IMR-90 (cell line): ENCODE data around the gene ITGAE. TPM values are rescaled to one million over a fixed set of nuclear protein-coding genes. Genes with fewer than 3 reads are reported as not detected.
"Not testable (repeated sequence)": the region's sequence is repeated elsewhere in the genome, so short reads cannot be mapped to it uniquely, and the experiment has no call there.

ENCODE experiments used
- ATAC-seq: fragments of 200-7000 bp; cut with Tn5 transposase; 2 replicates; pipeline ENCODE4 v1.9.1; 2020; ENCODE audit warnings: low read depth, mild to moderate bottlenecking, moderate library complexity
- BruUV-seq: library from RNA; stranded (reverse); fragments of 400-500 nt; replicated peaks from 2 replicates; lab custom pipeline; 2021; lab: Mats Ljungman, UMichigan
- CTCF ChIA-PET: fragments of 300-600 bp; formaldehyde crosslinking; extraction: SDS; loops from one replicate; lab custom pipeline; 2021; ENCODE audit warnings: antibody characterized with exemption; lab: Yijun Ruan, JAX
- POLR2A ChIA-PET: fragments of 300-600 bp; sonication (Branson Sonifier 250); formaldehyde crosslinking; loops from one replicate; lab custom pipeline; 2022; ENCODE audit warnings: antibody characterized with exemption; ENCODE audit not compliant: unreplicated experiment; lab: Charles Lee
- DNase-seq: peaks from one replicate; pipeline ENCODE4 v3.0.0; 2013
- H2AFZ ChIP-seq: replicated peaks from 2 replicates; pipeline ENCODE3; 2013; ENCODE audit warnings: low read length, mild to moderate bottlenecking; ENCODE audit not compliant: poor library complexity
- H2AK5ac ChIP-seq: 2 replicates; pipeline ENCODE4 v1.6.1; 2013; ENCODE audit warnings: low read depth, low read length, inconsistent platforms
- H2AK9ac ChIP-seq: replicated peaks from 2 replicates; pipeline ENCODE3; 2013; ENCODE audit warnings: mild to moderate bottlenecking, low read depth, low read length, moderate library complexity; ENCODE audit not compliant: poor library complexity
- H2BK120ac ChIP-seq: 2 replicates; pipeline ENCODE4 v1.6.1; 2013; ENCODE audit warnings: low read depth, low read length, inconsistent platforms
- H2BK15ac ChIP-seq: 3 replicates; pipeline ENCODE4 v1.6.1; 2013; ENCODE audit warnings: low read depth, low read length, inconsistent platforms
- H2BK20ac ChIP-seq: 2 replicates; pipeline ENCODE4 v1.6.1; 2013; ENCODE audit warnings: low read depth, mild to moderate bottlenecking, inconsistent platforms, low read length, moderate library complexity
- H2BK5ac ChIP-seq: 2 replicates; pipeline ENCODE4 v1.6.1; 2013; ENCODE audit warnings: mild to moderate bottlenecking, low read depth, low read length, inconsistent platforms; ENCODE audit not compliant: poor library complexity, severe bottlenecking
- H3K14ac ChIP-seq: replicated peaks from 2 replicates; pipeline ENCODE4 v1.6.1; 2013; ENCODE audit warnings: low read depth, low read length, inconsistent platforms
- H3K18ac ChIP-seq: 2 replicates; pipeline ENCODE4 v1.6.1; 2013; ENCODE audit warnings: low read depth, low read length, control low read depth
- H3K23ac ChIP-seq: 2 replicates; pipeline ENCODE4 v1.6.1; 2013; ENCODE audit warnings: low read depth, low read length, inconsistent platforms
- H3K27ac ChIP-seq: 2 replicates; pipeline ENCODE4 v1.5.1; 2013; ENCODE audit warnings: mild to moderate bottlenecking, control low read depth, low read length; ENCODE audit not compliant: insufficient read depth
- H3K27me3 ChIP-seq: 2 replicates; pipeline ENCODE4 v1.6.1; 2013; ENCODE audit warnings: low read length; ENCODE audit not compliant: control insufficient read depth, insufficient read depth
- H3K36me3 ChIP-seq: 2 replicates; pipeline ENCODE4 v1.6.1; 2013; ENCODE audit warnings: low read length, mixed read lengths; ENCODE audit not compliant: control insufficient read depth, insufficient read depth
- H3K4ac ChIP-seq: 2 replicates; pipeline ENCODE4 v1.6.1; 2013; ENCODE audit warnings: low read depth, low read length, inconsistent platforms
- H3K4me1 ChIP-seq: 2 replicates; pipeline ENCODE4 v1.6.1; 2013; ENCODE audit warnings: low read length, mixed read lengths; ENCODE audit not compliant: control insufficient read depth, insufficient read depth
- H3K4me2 ChIP-seq: 2 replicates; pipeline ENCODE4 v1.6.1; 2013; ENCODE audit warnings: low read depth, mild to moderate bottlenecking, control low read depth, low read length, moderate library complexity
- H3K4me3 ChIP-seq: 2 replicates; pipeline ENCODE4 v1.5.1; 2013; ENCODE audit warnings: low read depth, mild to moderate bottlenecking, control low read depth, low read length, moderate library complexity; ENCODE audit not compliant: insufficient read depth
- H3K56ac ChIP-seq: 2 replicates; pipeline ENCODE4 v1.6.1; 2013; ENCODE audit warnings: low read length, inconsistent platforms; ENCODE audit not compliant: insufficient read depth; ENCODE audit errors: extremely low read depth
- H3K79me1 ChIP-seq, 2 experiments: 2 replicates each; pipeline ENCODE4 v1.6.1; 2013; ENCODE audit warnings: low read length in 2 of 2, inconsistent platforms in 1 of 2, low read depth in 1 of 2
- H3K9ac ChIP-seq: 2 replicates; pipeline ENCODE4 v1.6.1; 2013; ENCODE audit warnings: low read depth, low read length, control low read depth
- H3K9me1 ChIP-seq: 2 replicates; pipeline ENCODE4 v1.6.1; 2013; ENCODE audit warnings: low read length, inconsistent platforms; ENCODE audit not compliant: insufficient read depth
- H3K9me3 ChIP-seq: 2 replicates; pipeline ENCODE4 v1.6.1; 2013; ENCODE audit warnings: low read length; ENCODE audit not compliant: control insufficient read depth, insufficient read depth
- H4K20me1 ChIP-seq: 2 replicates; pipeline ENCODE4 v1.6.1; 2013; ENCODE audit warnings: low read length, inconsistent platforms; ENCODE audit not compliant: insufficient read depth
- H4K5ac ChIP-seq: 2 replicates; pipeline ENCODE4 v1.6.1; 2013; ENCODE audit warnings: mild to moderate bottlenecking, low read depth, low read length, control low read depth
- H4K8ac ChIP-seq, 2 experiments: 2 replicates each; pipeline ENCODE4 v1.6.1; 2013; ENCODE audit warnings: low read depth in 2 of 2, low read length in 2 of 2, control low read depth in 1 of 2, inconsistent platforms in 1 of 2
- H4K91ac ChIP-seq: 2 replicates; pipeline ENCODE4 v1.6.1; 2013; ENCODE audit warnings: low read depth, low read length, inconsistent platforms; ENCODE audit not compliant: insufficient read depth
- WGBS, 2 experiments: methylation state at CpG; one replicate each; pipeline versions ENCODE4 v1.1.5 to v1.1.7; 2013; ENCODE audit warnings: missing lambda C conversion rate in 2 of 2; ENCODE audit not compliant: insufficient read length in 1 of 2; ENCODE audit errors: extremely low coverage in 2 of 2; 5-methylcytosine and 5-hydroxymethylcytosine counted together
- dilution Hi-C: fragments of 300-500 bp; cut with HindIII; formaldehyde crosslinking; loops from one replicate; pipeline ENCODE4 v1.14.3; 2018; ENCODE audit warnings: low sequenced_read_pairs; ENCODE audit not compliant: unreplicated experiment
- in situ Hi-C: fragments of 300-500 bp; cut with MboI; formaldehyde crosslinking; loops from 3 replicates; pipeline ENCODE4 v1.14.3; 2019; ENCODE audit warnings: low sequenced_read_pairs, inconsistent platforms, mixed read lengths
- intact Hi-C: fragments of 100-400 bp; cut with micrococcal nuclease; formaldehyde crosslinking; loops from 2 replicates; pipeline ENCODE4 v1.10.0; 2022
- polyA plus RNA-seq, 3 experiments: library from polyadenylated mRNA; depleted of rRNA; stranded (reverse); fragments of >200 nt; gene quantifications; 2 replicates each; pipeline ENCODE4 v1.2.3, GENCODE V29; 2012; ENCODE audit warnings: low replicate concordance in 1 of 3
- total RNA-seq: library from RNA; depleted of rRNA; stranded (reverse); fragments of >200 nt; gene quantifications from 2 replicates; pipeline ENCODE4 v1.2.3, GENCODE V29; 2012

Gene ITGAE
- total and polyA plus RNA-seq, 2 of the 4 experiments (the other 2 are of a cell fraction) = 54.1 to 60.8 TPM

GRCh38 chr17:3844556-3844955 lies 43.6 kb upstream of the ITGAE start:
- ATAC-seq, H2BK5ac ChIP-seq, H3K27ac ChIP-seq, H2AFZ ChIP-seq, H3K9me3 ChIP-seq, H2AK5ac ChIP-seq, H4K5ac ChIP-seq, H3K9me1 ChIP-seq, H3K9ac ChIP-seq, H4K8ac ChIP-seq, H3K18ac ChIP-seq, H3K4me3 ChIP-seq, POLR2A ChIA-PET, H3K4ac ChIP-seq, DNase-seq, H3K56ac ChIP-seq, H2AK9ac ChIP-seq, H4K91ac ChIP-seq, H2BK15ac ChIP-seq, H3K23ac ChIP-seq, H3K14ac ChIP-seq, in situ Hi-C loops, H2BK20ac ChIP-seq, intact Hi-C loops, H2BK120ac ChIP-seq, H3K4me1 ChIP-seq, H3K27me3 ChIP-seq, BruUV-seq, dilution Hi-C loops: not testable (repeated sequence)
- H4K20me1 ChIP-seq = peaks cover 13% of the 10 kb centered on the region; the same call in 1 of the 2 replicates
- CTCF ChIA-PET = interaction anchor here (2.1 kb wide), 1 partner anchor 20 kb away, joined by 10 read pairs; no protein-coding TSS in a partner anchor
- 84% methylated on average over 3 of the region's 19 CpGs; no CpG with 5 or more reads in 1 of the 2 experiments for WGBS, 2 experiments
- peaks cover 17% of the 10 kb centered on the region for H3K36me3 ChIP-seq
- peaks cover 23 to 44% of the 10 kb centered on the region in 2 experiments for H3K79me1 ChIP-seq
- H3K4me2 ChIP-seq = peak overlapping the region; percentile 97; the same call in 1 of the 2 replicates
